Endodermal cell (in vitro differentiated cells): ENCODE results near the gene LMTK2. TPM values are rescaled to one million over a fixed set of nuclear protein-coding genes. Genes with fewer than 3 reads are reported as not detected.

Source experiments
- DNase-seq: peaks from one replicate; pipeline ENCODE4 v3.0.0-alpha.2; 2017
- H3K27ac ChIP-seq: 2 replicates; pipeline ENCODE4 v1.5.1; 2013; ENCODE audit warnings: mild to moderate bottlenecking, low read depth, low read length, moderate library complexity
- H3K27me3 ChIP-seq: 2 replicates; pipeline ENCODE4 v1.6.1; 2013; ENCODE audit warnings: mild to moderate bottlenecking, low read length, moderate library complexity; ENCODE audit not compliant: insufficient read depth, control insufficient read depth, poor library complexity, severe bottlenecking
- H3K36me3 ChIP-seq: 2 replicates; pipeline ENCODE4 v1.7.0; 2013; ENCODE audit warnings: mild to moderate bottlenecking, low read length, moderate library complexity; ENCODE audit not compliant: control insufficient read depth, insufficient read depth
- H3K4me1 ChIP-seq: one replicate; pipeline ENCODE4 v1.7.0; 2013; ENCODE audit warnings: low read length; ENCODE audit not compliant: control insufficient read depth, insufficient read depth
- H3K4me3 ChIP-seq: 2 replicates; pipeline ENCODE4 v1.5.1; 2013; ENCODE audit warnings: mild to moderate bottlenecking, low read length, moderate library complexity
- H3K9ac ChIP-seq: 2 replicates; pipeline ENCODE4 v1.6.1; 2013; ENCODE audit warnings: mild to moderate bottlenecking, low read length, moderate library complexity; ENCODE audit not compliant: poor library complexity, severe bottlenecking; ENCODE audit errors: extremely low read depth
- H3K9me3 ChIP-seq: 2 replicates; pipeline ENCODE4 v1.6.1; 2013; ENCODE audit warnings: mild to moderate bottlenecking, low read length, moderate library complexity; ENCODE audit not compliant: control insufficient read depth
- H3K27ac Mint-ChIP-seq: 2 replicates; pipeline ENCODE4 v1.8.0; 2020; ENCODE audit warnings: mixed read lengths
- H3K27me3 Mint-ChIP-seq: 2 replicates; pipeline ENCODE4 v1.8.0; 2021; ENCODE audit warnings: mild to moderate bottlenecking, mixed read lengths; ENCODE audit not compliant: insufficient read depth
- H3K36me3 Mint-ChIP-seq: 2 replicates; pipeline ENCODE4 v1.8.0; 2020; ENCODE audit warnings: low read depth, mixed read lengths
- H3K4me1 Mint-ChIP-seq: 2 replicates; pipeline ENCODE4 v1.8.0; 2020; ENCODE audit warnings: mixed read lengths
- H3K4me3 Mint-ChIP-seq: 2 replicates; pipeline ENCODE4 v1.8.0; 2020; ENCODE audit warnings: mild to moderate bottlenecking, moderate library complexity, mixed read lengths
- H3K9me3 Mint-ChIP-seq: 2 replicates; pipeline ENCODE4 v1.8.0; 2020; ENCODE audit warnings: mild to moderate bottlenecking, mixed read lengths
- CTCF ChIP-seq: fragments of 200-600 bp; sonication (generic); conservative IDR thresholded peaks from 2 replicates; pipeline ENCODE4 v1.5.0; 2021; ENCODE audit warnings: antibody characterized with exemption, mild to moderate bottlenecking
- WGBS, 2 experiments: methylation state at CpG; one replicate each; pipeline versions ENCODE4 v1.1.5 to v1.1.7; 2013; ENCODE audit warnings: missing lambda C conversion rate in 2 of 2, mixed read lengths in 1 of 2; ENCODE audit not compliant: insufficient coverage in 1 of 2, insufficient read length in 1 of 2; 5-methylcytosine and 5-hydroxymethylcytosine counted together
- total RNA-seq, 2 donors: library from RNA; stranded (reverse); fragmentation: NEBNext Ultra II Directional in 1 of 2; extraction: Animal tissue kit (Norgen Biotek cat#: 25700) in 1 of 2; gene quantifications; 2 replicates in 1 of 2; 3 replicates in 1 of 2; pipeline ENCODE4 v1.2.1, GENCODE V29; 2021

Gene LMTK2
- total RNA-seq, 2 donors from 2014 or later: 23.5 to 25.6 TPM

- H3K36me3 Mint-ChIP-seq: no peaks in the 10 kb centered on the region
- peaks cover 9% of the 10 kb centered on the region for H3K4me1 Mint-ChIP-seq
- 93 to 94% methylated on average over 10 to 11 of the region's 11 CpGs for WGBS, 2 experiments
- Histone ChIP-seq H3K4me3 (no peak overlapping the region), H3K9ac (no peak overlapping the region), H3K4me1 (no peaks in the 10 kb centered on the region), H3K27me3 (no peaks in the 10 kb centered on the region), H3K27ac (no peak overlapping the region), H3K36me3 (no peaks in the 10 kb centered on the region), H3K9me3 (no peaks in the 10 kb centered on the region)
- no peaks in the 10 kb centered on the region for H3K27me3 Mint-ChIP-seq
- no peak overlapping the region for H3K27ac Mint-ChIP-seq
- H3K9me3 Mint-ChIP-seq: peaks cover 15% of the 10 kb centered on the region
- peak; percentile 36 for DNase-seq
- TF ChIP-seq CTCF: no peak
- H3K4me3 Mint-ChIP-seq: no peak overlapping the region
Observed at GRCh38 chr7:98078197-98078870, 28.3 kb upstream of the LMTK2 start.

- H3K9me3 ChIP-seq: no peaks in the 10 kb centered on the region
- no peak overlapping the region for H3K27ac Mint-ChIP-seq
- peak; percentile 64 for DNase-seq
- peaks cover 18% of the 10 kb centered on the region for H3K4me1 Mint-ChIP-seq
- no peak overlapping the region for H3K9ac ChIP-seq
- peaks cover 7% of the 10 kb centered on the region for H3K9me3 Mint-ChIP-seq
- no peak overlapping the region for H3K27ac ChIP-seq
- H3K36me3 ChIP-seq: no peaks in the 10 kb centered on the region
- 69 to 82% methylated on average over 4 to 6 of the region's 6 CpGs for WGBS, 2 experiments
- H3K36me3 Mint-ChIP-seq: no peaks in the 10 kb centered on the region
- H3K4me1 ChIP-seq: no peaks in the 10 kb centered on the region
- H3K4me3 Mint-ChIP-seq: no peak overlapping the region
- peak overlapping the region; percentile 4 for H3K4me3 ChIP-seq
- TF ChIP-seq CTCF: no peak
- H3K27me3 ChIP-seq: no peaks in the 10 kb centered on the region
- H3K27me3 Mint-ChIP-seq: no peaks in the 10 kb centered on the region
Observed at GRCh38 chr7:98079891-98080648, 26.6 kb upstream of the LMTK2 start.

- no peak overlapping the region for H3K27ac ChIP-seq
- no peak overlapping the region for H3K4me3 ChIP-seq
- H3K27ac Mint-ChIP-seq: no peak overlapping the region
- WGBS, 2 experiments: 83% methylated on average over 6 of the region's 7 CpGs
- H3K27me3 ChIP-seq: no peaks in the 10 kb centered on the region
- no peak overlapping the region for H3K4me3 Mint-ChIP-seq
- no peaks in the 10 kb centered on the region for H3K27me3 Mint-ChIP-seq
- H3K9me3 ChIP-seq: no peaks in the 10 kb centered on the region
- H3K4me1 ChIP-seq: no peaks in the 10 kb centered on the region
- H3K36me3 Mint-ChIP-seq: no peaks in the 10 kb centered on the region
- H3K9me3 Mint-ChIP-seq: no peaks in the 10 kb centered on the region
- H3K4me1 Mint-ChIP-seq: peaks cover 18% of the 10 kb centered on the region
- no peaks in the 10 kb centered on the region for H3K36me3 ChIP-seq
- no peak overlapping the region for H3K9ac ChIP-seq
- peak; percentile 10 for DNase-seq
- no peak for TF ChIP-seq CTCF
Observed at GRCh38 chr7:98081319-98081718, 25.3 kb upstream of the LMTK2 start.
